Measurements from ENCODE around the gene CFI. TPM values are rescaled to one million over a fixed set of nuclear protein-coding genes. Genes with fewer than 3 reads are reported as not detected.

CFI gene
- total RNA-seq, 1 donor from 2014 or later = 31.5 TPM

Other genes starting within 250 kb of the CFI start
- gene MCUB, start 241.8 kb downstream of the CFI start, total RNA-seq = 20.3 TPM
- 15.8 TPM for gene CASP6, start 98.6 kb downstream of the CFI start, total RNA-seq
- 34.8 TPM for gene PLA2G12A, start 71.9 kb downstream of the CFI start, total RNA-seq
- gene GAR1, start 13.8 kb upstream of the CFI start, total RNA-seq = 17.6 TPM
- 0.16 TPM for gene RRH, start 26.0 kb upstream of the CFI start, total RNA-seq
- 0.16 TPM for gene LRIT3, start 46.1 kb upstream of the CFI start, total RNA-seq
- 0.24 TPM for gene EGF, start 110.9 kb upstream of the CFI start, total RNA-seq